HG02610 (cell line): Measurements from ENCODE around the gene DOCK3.
"Not testable (repeated sequence)": the region's sequence is repeated elsewhere in the genome, so short reads cannot be mapped to it uniquely, and the experiment has no call there.

Source experiments
- ATAC-seq: cut with Tn5 transposase; IDR thresholded peaks from one replicate; pipeline ENCODE4 v1.9.1; 2021; ENCODE audit warnings: mild to moderate bottlenecking, moderate library complexity; ENCODE audit not compliant: unreplicated experiment

The DOCK3 gene

DNA sequence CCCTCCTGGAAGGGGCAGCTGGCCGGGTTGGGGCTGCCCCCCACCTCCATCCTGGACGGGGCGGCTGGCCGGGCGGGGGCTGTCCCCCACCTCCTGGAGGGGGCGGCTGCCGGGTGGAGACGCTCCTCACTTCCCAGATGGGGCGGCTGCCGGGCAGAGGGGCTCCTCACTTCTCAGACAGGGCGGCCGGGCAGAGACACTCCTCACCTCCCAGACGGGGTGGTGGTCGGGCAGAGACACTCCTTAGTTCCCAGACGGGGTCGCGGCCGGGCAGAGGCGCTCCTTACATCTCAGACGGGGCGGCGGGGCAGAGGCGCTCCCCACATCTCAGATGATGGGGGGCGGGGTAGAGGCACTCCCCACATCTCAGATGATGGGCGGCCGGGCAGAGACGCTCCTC lies 129.1 kb downstream of the DOCK3 start:
- not testable (repeated sequence) for ATAC-seq

DNA sequence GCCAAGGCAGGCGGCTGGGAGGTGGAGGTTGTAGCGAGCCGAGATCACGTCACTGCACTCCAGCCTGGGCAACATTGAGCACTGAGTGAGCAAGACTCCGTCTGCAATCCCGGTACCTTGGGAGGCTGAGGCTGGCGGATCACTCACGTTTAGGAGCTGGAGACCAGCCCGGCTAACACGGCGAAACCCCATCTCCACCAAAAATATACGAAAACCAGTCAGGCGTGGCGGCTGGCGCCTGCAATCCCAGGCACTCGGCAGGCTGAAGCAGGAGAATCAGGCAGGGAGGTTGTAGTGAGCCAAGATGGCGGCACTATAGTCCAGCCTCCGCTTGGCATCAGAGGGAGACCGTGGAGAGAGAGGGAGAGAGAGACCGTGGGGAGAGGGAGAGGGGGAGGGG lies 129.6 kb downstream of the DOCK3 start:
- not testable (repeated sequence) for ATAC-seq

DNA sequence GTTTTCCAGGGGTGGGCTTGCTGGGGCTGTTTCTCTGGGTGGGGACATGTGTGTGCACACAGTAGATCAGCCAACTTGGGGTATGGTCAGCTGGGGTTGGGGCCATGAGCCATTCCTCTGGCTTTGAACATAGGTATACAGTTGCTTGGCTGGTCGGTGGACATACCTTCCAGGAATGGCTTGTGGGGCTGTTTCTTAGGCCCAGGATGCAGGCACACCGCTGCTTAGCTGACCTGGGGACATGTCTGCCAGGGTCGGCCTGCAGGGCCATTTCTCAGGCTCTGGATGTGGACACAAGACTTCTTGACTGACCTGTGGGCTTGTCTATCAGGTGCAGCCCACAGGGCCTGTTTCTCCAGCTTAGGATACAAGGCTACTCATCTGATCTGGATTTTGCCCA lies 130.6 kb downstream of the DOCK3 start:
- ATAC-seq = no peak

GRCh38 chr3:50806031-50806430 lies 131.3 kb downstream of the DOCK3 start:
- ATAC-seq = no peak

DNA sequence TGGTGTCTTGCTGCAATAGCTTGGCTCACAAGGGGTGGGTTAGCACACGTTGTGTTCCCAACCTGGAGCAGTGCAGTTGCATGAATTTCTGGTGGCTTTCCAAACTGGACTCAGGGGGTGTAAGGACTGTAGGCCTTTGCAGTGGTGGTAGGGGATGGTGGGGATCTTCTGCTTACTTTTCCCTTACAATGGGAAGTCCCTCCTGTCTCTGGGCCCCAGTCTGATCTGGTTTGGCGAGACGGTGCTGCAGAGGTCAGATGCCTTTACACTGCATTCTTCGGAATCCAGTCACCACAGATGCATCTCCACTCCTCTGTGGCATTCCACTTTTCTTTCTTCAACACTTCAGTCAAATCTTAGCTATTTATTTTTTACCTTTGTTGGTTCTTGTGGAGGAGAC lies 132.1 kb downstream of the DOCK3 start:
- ATAC-seq = no peak

- ATAC-seq = no peak
Observed at GRCh38 chr3:50807266-50807665, 132.5 kb downstream of the DOCK3 start.

- ATAC-seq = no peak
Observed at GRCh38 chr3:50811893-50812292, 137.2 kb downstream of the DOCK3 start.

DNA sequence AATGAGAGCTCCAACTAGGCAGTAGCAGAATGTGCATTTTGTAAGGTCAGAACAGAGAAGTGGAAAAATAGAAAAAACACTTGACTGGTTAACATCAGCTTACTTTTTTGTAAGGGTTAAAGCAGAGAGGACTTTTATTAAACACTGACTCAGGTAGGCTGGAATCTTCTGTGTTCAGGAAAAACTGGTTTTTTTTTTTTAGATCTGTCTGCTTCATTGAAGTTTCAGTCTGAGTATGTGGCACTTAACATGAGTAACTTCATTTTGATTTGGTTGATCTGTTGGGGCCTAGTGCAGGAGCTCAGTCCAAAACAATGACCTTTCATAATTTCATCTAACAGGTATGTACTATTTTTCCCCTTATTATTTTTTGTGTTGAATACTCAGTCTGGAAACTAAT lies 141.1 kb downstream of the DOCK3 start:
- ATAC-seq = no peak

- no peak for ATAC-seq
Observed at GRCh38 chr3:50816894-50817293, 142.2 kb downstream of the DOCK3 start.

- ATAC-seq = no peak
Observed at GRCh38 chr3:50817756-50818529, 143.2 kb downstream of the DOCK3 start.

DNA sequence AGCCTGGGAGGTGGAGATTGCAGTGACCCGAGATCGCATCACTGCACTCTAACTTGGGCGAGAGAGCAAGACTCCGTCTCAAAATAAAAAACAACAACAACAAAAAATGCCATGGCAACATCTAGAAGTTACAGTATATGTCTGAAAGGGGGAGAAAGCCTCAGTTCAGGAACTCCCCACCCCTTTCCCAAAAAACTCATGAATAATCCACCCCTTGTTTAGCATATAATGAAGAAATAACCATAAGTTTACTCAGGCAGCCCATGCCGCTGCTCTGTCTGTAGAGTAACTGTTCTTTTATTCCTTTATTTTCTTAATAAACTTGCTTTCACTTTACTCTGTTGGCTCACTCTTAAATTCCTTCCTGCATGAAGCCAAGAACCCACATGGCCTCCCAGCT lies 145.2 kb downstream of the DOCK3 start:
- no peak for ATAC-seq

- no peak for ATAC-seq
Observed at GRCh38 chr3:50825841-50826240, 151.1 kb downstream of the DOCK3 start.

DNA sequence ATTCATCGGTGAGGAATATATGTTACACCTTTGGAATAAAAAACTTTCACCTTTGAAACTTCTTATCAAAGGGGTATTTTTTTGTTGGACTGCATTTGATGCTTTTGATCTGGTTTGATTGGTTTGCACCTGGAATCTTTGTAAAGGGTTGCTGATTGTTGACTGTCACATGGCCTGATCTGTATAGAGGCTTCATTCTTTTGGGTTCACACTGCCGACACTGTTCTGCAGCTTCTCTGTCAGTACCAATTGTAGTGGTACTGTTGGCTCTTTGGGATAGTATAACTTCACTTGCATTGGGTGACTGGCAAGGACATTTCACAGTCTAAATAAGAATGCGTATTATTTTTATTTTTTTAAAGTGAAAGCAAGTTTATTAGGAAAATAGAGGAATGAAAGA lies 155.7 kb downstream of the DOCK3 start:
- ATAC-seq = no peak

DNA sequence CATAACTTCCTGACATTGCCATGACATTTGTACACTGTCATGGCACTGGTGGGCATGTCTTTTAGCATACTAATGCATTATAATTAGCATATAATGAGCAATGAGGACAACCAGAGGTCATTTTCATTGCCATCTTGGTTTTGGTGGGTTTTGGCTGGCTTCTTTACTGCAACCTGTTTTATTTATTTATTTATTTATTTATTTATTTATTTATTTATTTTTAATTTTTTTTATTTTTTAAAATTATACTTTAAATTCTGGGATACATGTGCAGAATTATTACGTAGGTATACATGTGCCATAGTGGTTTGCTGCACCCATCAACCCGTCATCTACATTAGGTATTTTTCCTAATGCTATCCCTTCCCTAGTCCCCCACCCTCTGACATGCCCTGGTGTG lies 156.3 kb downstream of the DOCK3 start:
- not testable (repeated sequence) for ATAC-seq

DNA sequence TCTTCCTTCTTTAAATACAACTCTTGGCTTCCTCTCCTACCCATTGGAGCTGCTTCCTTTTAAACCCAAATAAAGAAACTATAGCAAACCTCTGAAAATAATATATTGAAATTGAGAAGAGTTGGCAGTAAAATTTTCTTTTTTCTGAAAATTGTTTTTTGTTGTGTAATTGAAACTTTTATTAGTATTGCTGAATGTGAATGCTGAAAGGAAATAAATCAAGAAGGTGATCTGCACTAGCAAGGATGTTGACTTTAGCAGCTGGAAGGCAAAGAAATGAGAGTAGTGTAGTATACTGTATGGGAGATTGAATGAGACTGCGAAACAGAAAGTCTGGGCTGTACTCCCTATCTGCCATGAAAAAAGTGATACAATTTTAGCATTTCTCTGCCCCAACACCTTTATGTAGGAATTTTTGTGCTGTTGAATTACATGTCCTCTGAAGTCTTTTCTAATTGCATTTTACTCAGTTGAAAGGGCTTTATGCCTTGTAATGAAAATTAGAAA lies 166.3 kb downstream of the DOCK3 start:
- no peak for ATAC-seq

- no peak for ATAC-seq
Observed at GRCh38 chr3:50848308-50848707, 173.6 kb downstream of the DOCK3 start.

DNA sequence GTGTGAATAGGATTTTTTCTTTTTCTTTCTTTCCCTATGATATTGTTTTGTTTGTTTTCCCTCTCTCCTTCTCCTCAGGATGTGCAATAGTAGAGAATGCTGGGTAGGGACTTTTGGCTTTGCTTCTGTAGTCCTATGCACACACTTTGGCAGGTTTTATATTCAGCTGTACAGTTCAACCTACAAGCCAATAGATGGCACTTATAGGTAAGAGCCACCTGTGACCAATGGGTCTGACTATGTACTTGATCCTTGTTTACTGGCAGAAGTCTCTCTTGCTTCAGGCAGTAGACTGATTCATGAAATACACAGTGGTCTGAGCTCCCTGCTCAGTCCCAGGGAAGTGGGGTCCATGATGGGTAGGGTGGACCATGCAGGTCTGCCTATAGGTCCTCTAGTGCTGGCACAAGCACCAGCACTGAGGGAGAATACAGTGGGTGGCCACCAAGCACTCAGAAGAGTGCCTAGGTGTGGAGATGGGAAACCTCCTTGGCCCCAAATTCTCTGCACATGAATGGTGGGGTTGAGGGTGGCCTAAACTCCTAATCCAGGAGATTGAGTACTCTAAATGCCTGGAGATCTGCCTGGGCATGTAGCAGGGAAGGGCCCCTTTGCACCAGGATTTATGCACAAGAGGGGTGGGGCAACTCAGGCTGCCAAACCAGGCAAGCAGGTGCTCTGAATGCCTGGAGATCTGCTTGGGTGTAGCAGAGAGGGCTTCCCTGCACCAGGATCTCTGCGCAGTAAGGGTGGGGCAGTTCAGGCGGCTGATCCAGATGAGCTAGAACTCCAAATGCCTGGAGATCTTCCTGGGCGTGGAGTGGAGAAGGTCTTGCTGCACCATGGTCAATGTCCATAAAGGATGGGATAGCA lies 176.1 kb downstream of the DOCK3 start:
- no peak for ATAC-seq

- ATAC-seq = no peak
Observed at GRCh38 chr3:50853936-50854335, 179.2 kb downstream of the DOCK3 start.

- ATAC-seq = no peak
Observed at GRCh38 chr3:50862221-50862620, 187.5 kb downstream of the DOCK3 start.

DNA sequence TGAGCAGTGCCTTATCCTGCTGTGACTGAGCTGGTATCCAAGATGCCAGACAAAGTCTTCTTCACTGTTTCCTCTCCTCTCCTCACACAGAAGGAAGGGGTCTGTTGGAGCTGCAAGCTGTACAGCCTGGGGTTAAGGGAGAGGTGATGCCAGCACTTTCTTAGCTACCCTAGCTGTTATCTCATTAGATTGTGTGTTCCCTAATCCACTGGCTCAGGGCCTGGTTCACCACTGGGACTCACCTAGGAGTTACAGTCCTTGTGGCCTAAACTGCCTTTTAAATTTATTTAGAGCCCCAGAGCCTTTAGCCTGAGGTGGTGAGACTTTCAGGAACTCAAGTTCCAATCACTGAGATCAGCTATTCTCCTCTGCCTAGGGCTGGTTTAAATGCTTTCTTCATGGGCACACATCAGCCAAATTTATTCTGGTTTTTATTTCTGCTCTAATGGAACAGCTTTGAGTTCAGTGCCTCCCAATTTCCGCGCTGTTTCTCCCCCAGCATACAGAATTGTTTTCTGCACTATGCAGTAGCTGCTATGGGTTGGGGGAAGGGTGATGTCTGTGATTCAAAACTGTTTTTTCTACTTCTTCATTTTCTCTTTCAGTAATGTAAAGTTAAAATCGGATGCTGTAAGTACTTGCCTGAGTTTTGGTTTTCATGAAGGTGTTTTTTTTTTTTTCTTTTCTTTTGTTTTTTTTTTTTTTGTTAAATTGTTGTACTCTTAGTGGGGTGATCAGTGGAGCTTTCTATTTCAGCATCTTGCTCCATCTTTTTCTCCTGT lies 198.8 kb downstream of the DOCK3 start:
- no peak for ATAC-seq

DNA sequence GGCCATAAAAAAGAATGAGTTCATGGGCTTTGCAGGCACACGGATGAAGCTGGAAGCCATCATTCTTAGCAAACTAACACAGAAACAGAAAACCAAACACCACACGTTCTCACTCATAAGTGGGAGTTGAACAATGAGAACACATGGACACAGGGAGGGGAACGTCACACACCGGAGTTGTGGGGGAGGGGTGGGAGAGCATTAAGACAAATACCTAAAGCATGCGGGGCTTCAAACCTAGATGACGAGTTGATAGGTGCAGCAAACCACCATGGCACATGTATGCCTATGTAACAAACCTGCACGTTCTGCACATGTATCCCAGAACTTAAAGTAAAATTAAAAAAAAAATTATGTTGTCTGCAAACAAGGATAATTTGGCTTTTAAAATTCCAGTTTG lies 200.1 kb downstream of the DOCK3 start:
- not testable (repeated sequence) for ATAC-seq
